HepG2 (cell line): ENCODE data around the gene MYO3A. TPM values are rescaled to one million over a fixed set of nuclear protein-coding genes. Genes with fewer than 3 reads are reported as not detected.

ENCODE experiments used
- ATAC-seq: fragments of 200-7000 bp; cut with Tn5 transposase; 3 replicates; pipeline ENCODE4 v1.9.1; 2020; ENCODE audit warnings: mild to moderate bottlenecking, moderate library complexity
- BruUV-seq: library from RNA; stranded (reverse); fragments of 400-500 nt; replicated peaks from 2 replicates; lab custom pipeline; 2021; lab: Mats Ljungman, UMichigan
- CTCF ChIA-PET: fragments of 300-600 bp; formaldehyde crosslinking; extraction: SDS; loops from one replicate; lab custom pipeline; 2021; ENCODE audit warnings: low total read pairs, inconsistent platforms, low intra/inter-chr PET ratio; lab: Yijun Ruan, JAX
- POLR2A ChIA-PET: fragments of 350-600 bp; sonication (Branson Sonifier 250); formaldehyde crosslinking; loops from one replicate; lab custom pipeline; 2020; ENCODE audit warnings: antibody characterized with exemption, inconsistent platforms; lab: Yijun Ruan, JAX
- DNase-seq: peaks from one replicate; pipeline ENCODE4 v3.0.0-alpha.2; 2015; ENCODE audit warnings: low spot score
- FAIRE-seq: peaks from 3 replicates; lab custom pipeline; 2011; peaks lifted over from hg19 to GRCh38; lab: Jason Lieb, UNC
- H2AFZ ChIP-seq: one replicate; pipeline ENCODE4 v1.6.1; 2011; ENCODE audit warnings: low read length, inconsistent platforms
- H3K27ac ChIP-seq: fragments of 300-600 bp; 3 replicates; pipeline ENCODE4 v1.8.0; 2011; ENCODE audit warnings: mixed run types, mild to moderate bottlenecking, mixed read lengths, low read length, inconsistent platforms; ENCODE audit not compliant: insufficient read depth; ENCODE audit errors: extremely low read length
- H3K27me3 ChIP-seq, 2 experiments: fragments of 200-600 bp in 1 of 2; 2 replicates in 1 of 2; 3 replicates in 1 of 2; pipeline versions ENCODE4 v1.6.0 to v1.8.0; 2011; ENCODE audit warnings: low read length in 2 of 2, mild to moderate bottlenecking in 2 of 2, moderate library complexity in 2 of 2, inconsistent platforms in 1 of 2; ENCODE audit not compliant: insufficient read depth in 2 of 2, control insufficient read depth in 1 of 2
- H3K36me3 ChIP-seq, 2 experiments: fragments of 200-600 bp in 1 of 2; replicated peaks in 1 of 2; 2 replicates in 1 of 2; 3 replicates in 1 of 2; pipeline versions ENCODE4 v1.5.1 to v1.8.0; 2011; ENCODE audit warnings: low read length in 2 of 2, inconsistent platforms in 1 of 2; ENCODE audit not compliant: insufficient read depth in 2 of 2, control insufficient read depth in 1 of 2
- H3K4me1 ChIP-seq: 2 replicates; pipeline ENCODE4 v1.5.1; 2012; ENCODE audit warnings: low read length, inconsistent platforms; ENCODE audit not compliant: insufficient read depth
- H3K4me2 ChIP-seq: 2 replicates; pipeline ENCODE4 v1.6.0; 2011; ENCODE audit warnings: low read depth, low read length, inconsistent platforms
- H3K4me3 ChIP-seq, 3 experiments: fragments of 200-600 bp in 1 of 3; sonication (generic), shearing (Covaris generic) in 1 of 3; replicated peaks in 1 of 3; 2 replicates each; pipeline ENCODE4 v1.5.1; 2011 to 2016; ENCODE audit warnings: low read length in 3 of 3, inconsistent platforms in 2 of 3, low read depth in 2 of 3, mild to moderate bottlenecking in 2 of 3, control low read depth in 1 of 3, mixed read lengths in 1 of 3; ENCODE audit not compliant: insufficient read depth in 1 of 3
- H3K79me2 ChIP-seq: one replicate; pipeline ENCODE4 v1.6.1; 2011; ENCODE audit warnings: low read length, inconsistent platforms; ENCODE audit not compliant: insufficient read depth
- H3K9ac ChIP-seq: 2 replicates; pipeline ENCODE4 v1.6.0; 2011; ENCODE audit warnings: mild to moderate bottlenecking, low read depth, low read length, inconsistent platforms; ENCODE audit not compliant: insufficient read depth
- H3K9me3 ChIP-seq: 2 replicates; pipeline ENCODE4 v1.5.1; 2012; ENCODE audit warnings: mild to moderate bottlenecking, low read length
- H4K20me1 ChIP-seq: 2 replicates; pipeline ENCODE4 v1.6.0; 2011; ENCODE audit warnings: inconsistent platforms, mild to moderate bottlenecking, low read length, moderate library complexity; ENCODE audit not compliant: insufficient read depth
- CREB3 ChIP-seq: sonication (generic); formaldehyde crosslinking; IDR thresholded peaks from 2 replicates; pipeline ENCODE4 v1.5.0; 2020; ENCODE audit warnings: missing genetic modification reagents
- HNRNPH1 ChIP-seq: fragments of 200-400 bp; formaldehyde crosslinking; optimal IDR thresholded peaks from 2 replicates; pipeline ENCODE3; 2017; ENCODE audit warnings: mild to moderate bottlenecking, low read depth, low read length
- KAT2B ChIP-seq: fragments of 150-350 bp; IDR thresholded peaks from 2 replicates; pipeline ENCODE4 v1.6.1; 2014; ENCODE audit warnings: low read depth, low read length, borderline replicate concordance
- KLF11 ChIP-seq: IDR thresholded peaks from 2 replicates; pipeline ENCODE4 v1.6.1; 2016; ENCODE audit warnings: missing compliant biosample characterization
- NR2F1 ChIP-seq, 2 experiments: fragments of 450-650 bp in 1 of 2; formaldehyde crosslinking in 1 of 2; IDR thresholded peaks; 2 replicates each; pipeline versions ENCODE4 v1.5.0 to v1.6.1; 2016 to 2020; ENCODE audit warnings: mild to moderate bottlenecking in 1 of 2, missing compliant biosample characterization in 1 of 2, missing genetic modification reagents in 1 of 2, moderate library complexity in 1 of 2
- POLR2A ChIP-seq, 2 experiments: IDR thresholded peaks; 2 replicates each; pipeline ENCODE4 v1.6.1; 2011; ENCODE audit warnings: low read depth in 2 of 2, low read length in 2 of 2, mild to moderate bottlenecking in 1 of 2, moderate library complexity in 1 of 2; ENCODE audit not compliant: insufficient read depth in 1 of 2
- RARG ChIP-seq: sonication (generic); formaldehyde crosslinking; IDR thresholded peaks from 2 replicates; pipeline ENCODE4 v1.4.0; 2020; ENCODE audit warnings: low read depth, mild to moderate bottlenecking, missing genetic modification reagents
- SALL2 ChIP-seq: sonication (generic); formaldehyde crosslinking; IDR thresholded peaks from 2 replicates; pipeline ENCODE4 v1.8.1; 2023; ENCODE audit warnings: mild to moderate bottlenecking, missing genetic modification reagents, inconsistent platforms
- SNAPC5 ChIP-seq: sonication (generic); formaldehyde crosslinking; IDR thresholded peaks from 2 replicates; pipeline ENCODE4 v1.8.1; 2023; ENCODE audit warnings: mild to moderate bottlenecking, missing genetic modification reagents, borderline replicate concordance
- ZNF264 ChIP-seq: sonication (generic); formaldehyde crosslinking; IDR thresholded peaks from 2 replicates; pipeline ENCODE4 v1.4.0; 2020; ENCODE audit warnings: missing genetic modification reagents
- ZNF737 ChIP-seq: sonication (generic); formaldehyde crosslinking; IDR thresholded peaks from 2 replicates; pipeline ENCODE4 v1.5.0; 2020; ENCODE audit warnings: missing genetic modification reagents, mild to moderate bottlenecking, borderline replicate concordance
- whole genome bisulfite sequencing: methylation state at CpG from one replicate; pipeline ENCODE4 v1.1.6; 2017; ENCODE audit warnings: low lambda C conversion rate; 5-methylcytosine and 5-hydroxymethylcytosine counted together
- in situ Hi-C: cut with HindIII; loops from 2 replicates; pipeline ENCODE4 v1.10.0; 2017; ENCODE audit warnings: low pct_unique_long_range_greater_than_20kb; ENCODE audit not compliant: extremely low pct_ligation_motif_present
- intact Hi-C: fragments of 100-400 bp; cut with micrococcal nuclease; formaldehyde crosslinking; loops from one replicate; pipeline ENCODE4 v1.10.0; 2022; ENCODE audit not compliant: unreplicated experiment
- polyA plus RNA-seq, 8 experiments: library from polyadenylated mRNA; depleted of rRNA in 3 of 8; stranded (reverse) in 7 of 8; unstranded in 1 of 8; fragments of >200 nt; fragmentation: Illumina TruSeq in 4 of 8; extraction: Trizol in 4 of 8; gene quantifications; 2 replicates each; pipeline versions ENCODE4 v1.2.1 to v1.2.3, GENCODE V29; 2011 to 2016; ENCODE audit warnings: low read depth in 4 of 8, missing spikeins in 1 of 8, mixed read lengths in 1 of 8; ENCODE audit not compliant: insufficient read depth in 1 of 8
- total RNA-seq, 5 experiments: library from RNA; depleted of rRNA; stranded (reverse); fragments of >200 nt; fragmentation: Illumina TruSeq; extraction: Trizol; gene quantifications; 2 replicates each; pipeline ENCODE4 v1.2.3, GENCODE V29; 2016; ENCODE audit warnings: low read depth in 1 of 5

The MYO3A gene
- total and polyA plus RNA-seq, 2 of the 13 experiments (the other 11 are each of a cell fraction or from before 2014, with no cell fraction given) = not detected

- no peak for TF ChIP-seq CREB3
- no peak for TF ChIP-seq RARG (CRISPR knock-in tag)
Measured at GRCh38 chr10:26048756-26049155, 114.7 kb downstream of the MYO3A start (continued).

- Histone ChIP-seq H3K9ac (no peak overlapping the region), H3K4me3 (no peak overlapping the region), H3K27ac (no peak overlapping the region), H3K79me2 (no peaks in the 10 kb centered on the region), H3K36me3 (no peaks in the 10 kb centered on the region), H3K4me2 (no peak overlapping the region), H3K27me3 (no peaks in the 10 kb centered on the region), H3K9me3 (no peaks in the 10 kb centered on the region), H3K4me1 (no peaks in the 10 kb centered on the region), H2AFZ (no peak overlapping the region), H4K20me1 (no peaks in the 10 kb centered on the region)
- WGBS = 7% methylated on average over 4 of the region's 4 CpGs
- intact Hi-C loops (no loop called here), in situ Hi-C loops (no loop called here)
- no peak for TF ChIP-seq POLR2A (IDR thresholded peaks at IDR 0.05; ENCODE audit: insufficient read depth in 1 of 2, low read depth in 2 of 2, low read length in 2 of 2)
- TF ChIP-seq HNRNPH1 = no peak
- TF ChIP-seq NR2F1 (CRISPR knock-in tag; IDR thresholded peaks at IDR 0.05) = no peak
- TF ChIP-seq ZNF264 = no peak
- TF ChIP-seq KAT2B = no peak
- TF ChIP-seq ZNF737 (CRISPR knock-in tag) = no peak
- TF ChIP-seq SALL2 (CRISPR knock-in tag) = no peak
- no peak for TF ChIP-seq SNAPC5
- TF ChIP-seq KLF11 (CRISPR knock-in tag) = no peak
- no TSS peak for BruUV-seq
- ATAC-seq = no peak
- no peak for FAIRE-seq
- ChIA-PET CTCF (no interaction called here), POLR2A (no interaction called here)
- no peak for DNase-seq
Measured at GRCh38 chr10:26052326-26052725, 118.3 kb downstream of the MYO3A start.
